Measurements from ENCODE around the gene NAT10.

The NAT10 gene

GRCh38 chr11:34105957-34106504 is 602 bp downstream of the NAT10 start:
- no peak for DNase-seq (ENCODE audit: low read depth in 2 of 2)

- DNase-seq (ENCODE audit: low read depth in 2 of 2) = no peak
These were observed 6.4 kb downstream of the NAT10 start for GRCh38 chr11:34111722-34112270.

GRCh38 chr11:34114014-34114413 is 8.6 kb downstream of the NAT10 start:
- DNase-seq (ENCODE audit: low read depth in 2 of 2) = no peak

DNA sequence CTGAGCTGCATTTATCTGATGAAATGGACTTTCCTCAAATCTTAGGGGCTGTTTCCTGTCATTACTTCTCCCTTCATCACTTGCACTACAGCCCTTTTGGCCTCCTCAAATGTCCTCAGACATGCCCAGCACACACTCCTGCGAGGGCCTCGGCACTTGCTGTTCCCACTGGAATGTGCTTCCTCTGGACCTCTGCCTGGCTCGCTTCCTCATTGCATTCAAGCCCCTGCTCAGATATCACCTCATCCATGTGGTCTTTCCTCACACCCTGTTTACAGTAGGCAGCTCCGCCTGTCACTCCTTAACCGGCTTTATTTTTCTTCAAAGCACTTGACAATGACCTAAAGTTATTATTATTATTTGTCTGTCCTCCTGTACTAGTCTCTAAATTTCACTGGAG is 9.0 kb downstream of the NAT10 start:
- no peak for DNase-seq (ENCODE audit: low read depth in 2 of 2)

DNA sequence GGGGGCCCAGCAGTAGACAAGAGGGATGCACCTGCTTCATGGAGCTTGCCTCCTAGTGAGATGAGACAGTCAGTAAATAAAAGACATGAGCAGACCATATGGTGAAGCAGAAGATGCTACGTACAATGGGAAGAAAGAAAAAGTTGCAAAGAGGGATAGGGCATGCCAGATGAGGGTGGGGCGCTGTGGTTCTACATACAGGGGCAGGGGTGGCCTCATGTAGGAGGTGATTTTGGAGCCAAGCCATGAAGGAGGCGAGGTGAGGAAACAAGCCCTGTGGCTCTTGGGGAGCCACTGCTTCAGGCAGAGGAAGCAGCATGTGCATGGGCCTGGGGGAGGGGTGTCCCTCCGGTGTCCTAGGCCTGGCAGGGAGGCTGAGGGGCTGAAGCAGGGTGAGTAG is 15.2 kb downstream of the NAT10 start:
- DNase-seq (ENCODE audit: low read depth in 2 of 2) = no peak

DNA sequence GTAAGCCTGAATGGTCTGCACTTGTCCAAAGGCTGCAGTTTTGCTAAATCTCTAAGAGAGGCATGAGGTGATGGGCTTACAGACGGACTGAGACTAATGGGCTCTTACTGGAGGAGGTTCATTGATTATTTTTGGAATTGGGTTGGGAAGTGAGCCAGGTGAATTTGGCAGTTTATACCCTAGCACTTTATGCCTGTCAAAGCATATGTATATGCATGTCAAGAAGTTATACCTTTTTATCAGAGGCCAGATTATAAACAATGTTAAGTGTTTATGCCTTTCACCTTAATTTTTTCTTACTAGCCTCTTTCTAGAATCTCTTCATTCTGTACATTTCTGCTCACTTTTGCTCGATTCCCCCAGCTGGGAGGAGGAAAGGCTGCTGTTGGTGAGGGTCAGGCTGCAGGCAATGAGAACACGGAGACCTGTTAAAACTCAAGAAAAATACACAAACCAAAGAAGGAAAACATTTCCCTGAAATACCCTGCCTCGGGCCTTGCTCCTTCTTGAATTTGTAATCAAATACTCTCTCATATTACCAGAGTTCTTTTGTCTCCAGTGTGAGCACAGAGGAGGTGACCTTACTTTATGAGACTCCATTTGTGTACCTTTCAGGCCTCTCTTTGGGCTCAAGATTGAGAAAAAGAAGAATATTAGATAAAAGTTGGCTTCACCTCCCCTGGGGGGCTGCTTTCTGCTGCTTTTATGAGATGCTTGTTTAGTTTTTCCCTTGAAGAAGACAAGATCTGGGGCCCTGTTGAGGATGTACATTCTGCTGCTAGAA is 19.6 kb downstream of the NAT10 start:
- no peak for DNase-seq (ENCODE audit: low read depth in 2 of 2)

DNA sequence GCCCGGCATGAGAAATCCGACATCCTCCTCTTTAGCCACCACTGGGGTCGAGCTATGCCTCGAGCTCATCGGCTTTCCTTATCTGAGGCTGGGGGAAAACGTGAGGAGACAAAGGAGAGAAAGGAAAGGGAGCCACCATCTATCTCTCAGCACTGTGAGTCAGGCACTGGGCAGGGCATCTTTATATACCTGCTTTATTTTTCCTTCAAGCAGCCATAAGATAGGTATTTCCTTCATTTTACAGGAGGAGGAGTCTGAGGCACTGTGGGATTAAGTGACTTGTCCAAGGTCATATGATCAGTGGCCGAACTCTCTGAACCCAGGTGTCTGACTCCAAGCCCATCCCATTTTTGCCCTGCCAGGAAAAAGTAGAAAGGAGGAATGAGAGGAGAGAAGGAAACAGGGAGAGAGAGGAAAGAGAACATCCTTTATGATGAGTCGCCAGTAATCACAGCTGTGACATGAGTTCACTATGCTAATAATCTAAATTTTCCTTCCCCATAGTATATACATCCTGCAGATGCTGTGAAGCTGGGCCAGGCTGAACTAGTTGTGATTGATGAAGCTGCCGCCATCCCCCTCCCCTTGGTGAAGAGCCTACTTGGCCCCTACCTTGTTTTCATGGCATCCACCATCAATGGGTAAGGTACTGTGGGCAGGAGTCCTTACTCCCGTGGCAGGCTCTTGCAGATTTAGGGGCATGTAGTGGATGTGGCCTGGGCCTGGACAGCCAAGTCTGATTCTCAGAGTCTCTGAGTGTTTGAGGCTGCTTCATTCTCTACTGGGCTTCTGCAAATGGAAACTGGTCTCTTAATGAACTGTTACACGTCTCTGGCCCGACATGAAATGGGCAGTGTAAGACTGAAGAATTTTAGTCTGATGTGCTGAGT is 21.8 kb downstream of the NAT10 start:
- DNase-seq (ENCODE audit: low read depth in 2 of 2) = no peak

DNA sequence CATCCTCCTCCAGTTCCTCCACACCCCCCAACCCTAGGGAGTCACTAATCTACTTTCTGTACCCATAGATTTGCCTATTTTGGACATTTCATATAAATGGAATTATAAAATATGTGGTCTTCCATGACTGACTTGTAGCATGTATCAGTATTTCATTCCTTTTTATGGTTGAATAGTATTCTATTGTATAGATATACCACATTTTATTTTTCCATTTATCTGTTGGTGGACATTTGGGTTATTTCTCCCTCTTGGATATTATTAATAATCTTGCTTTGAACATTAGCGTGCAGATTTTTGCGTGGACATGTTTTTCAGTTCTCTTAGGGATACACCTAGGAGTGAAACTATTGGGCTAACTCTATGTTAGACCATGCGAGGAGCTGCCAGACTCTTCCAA is 23.4 kb downstream of the NAT10 start:
- DNase-seq (ENCODE audit: low read depth in 2 of 2) = no peak

- no peak for DNase-seq (ENCODE audit: low read depth in 2 of 2)
These were observed 27.0 kb downstream of the NAT10 start for GRCh38 chr11:34132261-34132965.

- DNase-seq (ENCODE audit: low read depth in 2 of 2) = no peak
These were observed 29.3 kb downstream of the NAT10 start for GRCh38 chr11:34134765-34135164.

DNA sequence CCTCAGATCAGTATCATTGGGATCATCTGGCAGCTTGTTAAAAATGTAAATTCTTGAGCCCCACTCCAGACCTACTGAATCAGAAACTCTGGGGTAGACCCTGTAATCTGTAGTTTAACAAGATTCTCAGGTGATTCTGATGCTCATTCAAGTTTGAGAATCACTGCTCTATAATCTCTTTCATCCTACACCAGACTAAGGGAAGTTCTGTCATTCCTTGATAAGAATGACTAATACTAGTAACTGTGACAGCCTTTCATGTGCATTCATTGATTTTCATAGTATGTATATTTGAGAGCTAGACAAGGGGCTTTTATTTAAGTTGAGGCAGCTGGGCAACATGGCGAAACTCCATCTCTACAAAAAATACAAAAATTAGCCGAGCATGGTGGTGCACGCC is 30.0 kb downstream of the NAT10 start:
- DNase-seq (ENCODE audit: low read depth in 2 of 2) = no peak

GRCh38 chr11:34136420-34136819 is 31.0 kb downstream of the NAT10 start:
- DNase-seq (ENCODE audit: low read depth in 2 of 2) = no peak

DNA sequence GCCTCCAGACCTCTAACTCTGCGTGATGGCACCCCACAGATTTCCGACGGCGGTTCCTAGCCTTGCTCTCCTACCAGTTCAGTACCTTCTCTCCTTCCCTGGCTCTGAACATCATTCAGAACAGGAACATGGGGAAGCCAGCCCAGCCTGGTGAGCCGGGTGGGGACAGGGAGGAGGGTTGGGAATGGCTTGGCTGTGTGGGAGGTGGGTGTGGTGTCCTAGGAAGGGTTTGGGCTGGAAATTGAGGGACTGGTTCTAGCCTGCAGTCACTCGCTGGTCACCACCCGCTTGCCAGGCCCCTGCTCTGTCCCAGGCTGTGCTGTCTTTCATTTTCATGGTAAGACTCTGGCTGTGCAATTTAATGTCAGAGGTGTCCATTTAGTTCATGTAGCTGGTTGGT is 33.9 kb downstream of the NAT10 start:
- DNase-seq (ENCODE audit: low read depth in 2 of 2) = no peak

GRCh38 chr11:34140149-34140548 is 34.7 kb downstream of the NAT10 start:
- DNase-seq (ENCODE audit: low read depth in 2 of 2) = no peak

GRCh38 chr11:34143048-34143447 is 37.6 kb downstream of the NAT10 start:
- no peak for DNase-seq (ENCODE audit: low read depth in 2 of 2)

DNA sequence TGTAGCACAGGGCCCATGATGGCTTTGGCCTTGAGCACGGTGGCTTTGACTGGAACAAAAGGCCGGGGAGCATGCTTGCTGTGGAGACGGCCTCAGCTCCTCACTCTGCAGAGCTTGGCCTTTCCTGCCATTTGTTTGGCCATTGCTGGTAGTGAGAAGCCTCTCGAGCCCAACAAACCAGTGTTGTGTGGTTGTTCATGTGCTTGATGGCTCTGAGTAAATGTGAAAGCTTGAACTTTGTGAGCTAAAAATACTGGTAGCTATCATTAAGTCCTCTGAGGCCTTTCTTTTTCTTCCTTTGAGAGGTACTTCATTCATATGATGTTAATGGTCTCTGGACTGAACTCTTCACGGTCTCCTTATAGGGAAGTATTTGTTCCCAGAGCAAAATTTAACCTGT is 39.6 kb downstream of the NAT10 start:
- no peak for DNase-seq (ENCODE audit: low read depth in 2 of 2)

DNA sequence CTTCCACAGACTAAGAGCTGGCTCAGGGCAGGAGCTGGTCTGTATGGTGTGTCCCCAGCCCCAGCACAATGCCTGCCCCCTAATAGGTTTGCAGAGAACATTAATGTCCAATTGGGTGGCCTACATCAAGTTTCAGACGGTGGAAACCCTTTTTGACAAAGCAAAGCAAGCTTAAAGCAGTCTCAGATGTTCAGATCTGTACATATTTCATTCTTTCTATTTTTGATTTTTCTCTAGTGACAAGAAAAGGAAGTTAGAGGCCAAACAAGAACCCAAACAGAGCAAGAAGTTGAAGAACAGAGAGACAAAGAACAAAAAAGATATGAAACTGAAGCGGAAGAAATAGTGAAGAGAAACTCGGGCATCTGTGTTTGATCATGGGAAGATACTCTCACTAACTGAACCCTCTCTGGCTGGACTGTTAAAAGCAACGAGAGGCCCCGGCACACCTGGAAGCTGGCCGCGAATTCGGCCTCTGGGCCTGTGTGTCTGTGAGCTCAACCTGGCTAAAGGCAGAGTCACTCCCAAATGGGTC is 40.5 kb downstream of the NAT10 start:
- DNase-seq (ENCODE audit: low read depth in 2 of 2) = no peak

DNA sequence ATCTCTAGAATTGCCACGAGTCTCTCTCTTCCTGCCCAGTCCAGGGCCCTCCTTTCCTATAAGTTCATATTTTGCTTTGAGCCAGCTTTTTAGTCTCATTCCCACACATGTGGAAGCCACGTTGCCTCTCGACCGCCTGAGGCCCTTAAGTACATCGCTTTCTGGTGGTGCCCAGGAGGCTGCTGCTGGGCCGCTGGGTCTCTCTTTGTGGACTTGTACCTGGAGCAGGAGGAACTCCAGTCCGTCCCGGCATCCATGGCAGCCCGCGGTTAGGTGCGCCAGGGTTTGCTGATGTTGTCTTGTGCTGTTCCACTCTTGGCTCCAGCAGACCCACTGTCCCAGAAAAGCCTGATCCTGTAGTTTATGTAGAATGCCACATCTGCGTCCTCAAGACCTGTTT is 41.0 kb downstream of the NAT10 start:
- DNase-seq (ENCODE audit: low read depth in 2 of 2) = no peak

DNA sequence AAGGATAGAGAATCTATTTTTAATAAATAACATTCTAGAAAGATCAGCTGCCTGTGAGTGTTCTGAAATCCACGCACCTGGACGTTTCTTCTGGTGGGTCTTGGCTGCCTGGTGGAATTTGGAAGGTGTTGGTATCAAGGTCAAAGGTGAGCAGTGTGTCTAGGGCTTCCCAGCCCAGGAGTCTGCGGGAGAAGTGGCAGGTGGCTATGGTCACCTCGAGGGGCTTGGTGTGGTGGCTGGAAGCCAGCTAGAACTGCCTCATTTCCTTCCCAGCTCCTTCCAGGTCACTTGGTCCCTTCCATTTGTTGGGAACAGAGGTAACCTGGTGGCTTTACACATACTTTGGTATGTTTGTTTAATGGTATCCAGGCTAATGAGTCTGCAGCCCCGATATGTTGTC is 41.4 kb downstream of the NAT10 start:
- no peak for DNase-seq (ENCODE audit: low read depth in 2 of 2)

DNA sequence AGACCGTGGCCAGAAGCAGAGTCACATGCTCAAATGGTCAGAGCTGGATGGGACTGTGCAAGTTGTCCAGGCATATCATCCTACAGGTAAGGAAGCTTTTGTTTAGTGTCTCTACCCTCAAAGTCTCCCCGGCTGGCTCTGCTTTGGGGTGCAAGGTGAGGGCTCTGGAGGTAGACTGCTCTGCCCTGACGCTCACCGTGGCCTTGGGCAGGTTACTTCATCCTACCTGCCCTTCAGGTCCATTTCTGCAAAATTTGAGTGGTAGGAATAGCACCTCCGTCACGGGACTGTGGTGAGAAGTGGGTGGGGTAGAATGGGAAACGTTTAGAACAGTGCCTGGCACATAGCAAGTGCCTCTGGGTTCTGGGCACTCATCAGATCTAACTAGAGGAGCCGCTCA is 42.2 kb downstream of the NAT10 start:
- DNase-seq (ENCODE audit: low read depth in 2 of 2) = no peak

GRCh38 chr11:34148504-34149165 is 43.2 kb downstream of the NAT10 start:
- DNase-seq (ENCODE audit: low read depth in 2 of 2) = no peak

All from fibroblast of skin of left biceps (primary cell).